ENCODE measurements around the gene MGAM2. TPM values are rescaled to one million over a fixed set of nuclear protein-coding genes. Genes with fewer than 3 reads are reported as not detected.

Gene MGAM2
- total and polyA plus RNA-seq, 2 of the 4 experiments (the other 2 are of a cell fraction): not detected

DNA sequence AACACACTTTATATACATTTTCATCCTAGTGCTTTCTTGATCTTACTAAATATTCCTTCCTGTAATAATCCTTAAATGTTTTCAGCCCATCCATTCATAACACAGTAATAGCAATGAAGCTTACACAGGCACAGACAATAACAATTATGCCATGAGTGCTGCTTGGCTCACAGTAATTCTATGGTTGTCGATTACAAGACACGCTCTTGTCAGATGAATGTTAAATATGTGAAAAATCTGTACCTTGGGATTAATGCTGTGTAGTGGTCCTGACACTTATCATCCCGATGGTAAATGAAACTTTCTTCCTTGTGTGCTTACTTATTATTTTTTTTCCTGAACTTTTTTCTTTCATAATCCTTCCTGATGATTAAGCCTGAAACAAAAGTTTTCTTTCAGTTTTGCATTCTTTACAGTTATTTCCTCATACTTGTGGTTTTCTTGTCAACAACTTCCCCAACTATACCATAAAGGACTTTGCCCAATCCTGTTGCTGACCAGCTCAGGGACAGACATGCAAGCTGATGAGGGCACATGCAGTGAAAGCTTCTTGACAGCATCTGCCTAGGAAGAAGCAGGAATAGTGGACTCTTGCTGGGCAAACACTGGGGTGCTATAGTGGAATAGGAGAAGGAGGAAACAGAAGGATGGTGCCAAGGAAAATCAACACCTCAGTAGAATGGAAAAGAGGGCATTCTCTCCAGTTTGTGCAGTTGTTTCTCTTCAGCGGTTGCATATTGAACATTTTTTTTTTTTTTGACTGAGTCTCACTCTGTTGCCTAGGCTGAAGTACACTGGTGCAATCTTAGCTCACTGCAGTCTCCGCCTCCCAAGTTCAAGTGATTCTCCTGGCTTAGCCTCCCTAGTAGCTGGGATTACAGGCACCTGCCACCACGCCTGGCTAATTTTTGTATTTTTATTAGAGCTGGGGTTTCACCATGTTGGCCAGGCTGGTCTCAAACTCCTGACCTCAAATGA lies 6.7 kb upstream of the MGAM2 start:
- no peak overlapping the region for H3K23ac ChIP-seq (ENCODE audit: low read depth, low read length)
- no peak overlapping the region for H3K56ac ChIP-seq (ENCODE audit: extremely low read depth, insufficient read depth, low read length)
- no peak overlapping the region for H3K27ac ChIP-seq (ENCODE audit: insufficient read depth, low read length)
- no peak overlapping the region for H3K9ac ChIP-seq (ENCODE audit: low read depth, low read length)
- no peak overlapping the region for H3K18ac ChIP-seq (ENCODE audit: low read depth, low read length)
- no peak overlapping the region for H2BK15ac ChIP-seq (ENCODE audit: low read depth, low read length)
- DNase-seq (no peak), ATAC-seq (ENCODE audit: low read depth) (no peak)
- intact Hi-C loops (cut with micrococcal nuclease): no loop called here
- H3K36me3 ChIP-seq (ENCODE audit: control insufficient read depth, insufficient read depth, low read length): no peaks in the 10 kb centered on the region
- no peak overlapping the region for H2BK120ac ChIP-seq (ENCODE audit: low read depth, low read length)
- peaks cover 9% of the 10 kb centered on the region for H3K9me3 ChIP-seq (ENCODE audit: control insufficient read depth, insufficient read depth, low read length)
- 67% methylated on average over 1 of the region's 6 CpGs; no CpG with 5 or more reads in 1 of the 2 experiments for WGBS, 2 experiments (ENCODE audit: extremely low coverage in 2 of 2, insufficient read length in 1 of 2)
- in situ Hi-C loops (cut with MboI; ENCODE audit: low sequenced_read_pairs): no loop called here
- BruUV-seq (replicated peaks): no TSS peak
- no peak overlapping the region for H2AK5ac ChIP-seq (ENCODE audit: low read depth, low read length)
- no peak overlapping the region for H2AK9ac ChIP-seq (replicated peaks; ENCODE audit: low read depth, low read length, poor library complexity)
- H4K20me1 ChIP-seq (ENCODE audit: insufficient read depth, low read length): no peaks in the 10 kb centered on the region
- no peak overlapping the region for H4K5ac ChIP-seq (ENCODE audit: low read depth, low read length)
- CTCF ChIA-PET: no interaction called here
- no peak overlapping the region for H3K4ac ChIP-seq (ENCODE audit: low read depth, low read length)
- H3K27me3 ChIP-seq (ENCODE audit: control insufficient read depth, insufficient read depth, low read length): no peaks in the 10 kb centered on the region
- no peak overlapping the region for H4K8ac ChIP-seq (ENCODE audit: low read depth in 2 of 2, low read length in 2 of 2)
- H2AFZ ChIP-seq (replicated peaks; ENCODE audit: low read length, poor library complexity): no peak overlapping the region
- H4K91ac ChIP-seq (ENCODE audit: insufficient read depth, low read depth, low read length): no peak overlapping the region
- POLR2A ChIA-PET (ENCODE audit: unreplicated experiment): no interaction called here
- H3K4me3 ChIP-seq (ENCODE audit: insufficient read depth, low read depth, low read length): no peak overlapping the region
- H3K9me1 ChIP-seq (ENCODE audit: insufficient read depth, low read length): no peaks in the 10 kb centered on the region
- H2BK5ac ChIP-seq (ENCODE audit: low read depth, low read length, poor library complexity, severe bottlenecking): no peak overlapping the region
- H3K79me1 ChIP-seq (ENCODE audit: low read depth in 1 of 2, low read length in 2 of 2): no peaks in the 10 kb centered on the region
- H2BK20ac ChIP-seq (ENCODE audit: low read depth, low read length): no peak overlapping the region
- H3K4me1 ChIP-seq (ENCODE audit: control insufficient read depth, insufficient read depth, low read length): no peaks in the 10 kb centered on the region
- no peak overlapping the region for H3K4me2 ChIP-seq (ENCODE audit: low read depth, low read length)
- no peak overlapping the region for H3K14ac ChIP-seq (replicated peaks; ENCODE audit: low read depth, low read length)
- dilution Hi-C loops (cut with HindIII; ENCODE audit: low sequenced_read_pairs, unreplicated experiment): no loop called here
- no peak for TF ChIP-seq MAFK (IDR thresholded peaks at IDR 0.05; ENCODE audit: low read depth, low read length)
- no peak for TF ChIP-seq NFE2L2 (IDR thresholded peaks at IDR 0.05; ENCODE audit: low read depth, low read length)
- TF ChIP-seq SMC3 (IDR thresholded peaks at IDR 0.05; ENCODE audit: low read depth, low read length): no peak
- no peak for TF ChIP-seq MAZ (IDR thresholded peaks at IDR 0.05; ENCODE audit: borderline replicate concordance, low read depth, low read length)
- TF ChIP-seq, protein P1, sequence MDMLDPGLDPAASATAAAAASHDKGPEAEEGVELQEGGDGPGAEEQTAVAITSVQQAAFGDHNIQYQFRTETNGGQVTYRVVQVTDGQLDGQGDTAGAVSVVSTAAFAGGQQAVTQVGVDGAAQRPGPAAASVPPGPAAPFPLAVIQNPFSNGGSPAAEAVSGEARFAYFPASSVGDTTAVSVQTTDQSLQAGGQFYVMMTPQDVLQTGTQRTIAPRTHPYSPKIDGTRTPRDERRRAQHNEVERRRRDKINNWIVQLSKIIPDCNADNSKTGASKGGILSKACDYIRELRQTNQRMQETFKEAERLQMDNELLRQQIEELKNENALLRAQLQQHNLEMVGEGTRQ (IDR thresholded peaks at IDR 0.05; ENCODE audit: low read depth, low read length): no peak
- TF ChIP-seq CHD1 (IDR thresholded peaks at IDR 0.05; ENCODE audit: low read depth, low read length): no peak
- no peak for TF ChIP-seq RFX5 (IDR thresholded peaks at IDR 0.05; ENCODE audit: low read depth, low read length)
- no peak for TF ChIP-seq CTCF (conservative IDR thresholded peaks at IDR 0.05; ENCODE audit: low read depth, low read length)
- TF ChIP-seq BHLHE40 (IDR thresholded peaks at IDR 0.05; ENCODE audit: low read depth, low read length): no peak
- no peak for TF ChIP-seq FOS (IDR thresholded peaks at IDR 0.05; ENCODE audit: low read depth, low read length)
- TF ChIP-seq POLR2A (IDR thresholded peaks at IDR 0.05; ENCODE audit: low read depth, low read length): no peak
- no peak for TF ChIP-seq RCOR1 (IDR thresholded peaks at IDR 0.05; ENCODE audit: insufficient replicate concordance, low read length)
- no peak for TF ChIP-seq RAD21 (IDR thresholded peaks at IDR 0.05; ENCODE audit: low read length)
- no peak for TF ChIP-seq MXI1 (IDR thresholded peaks at IDR 0.05; ENCODE audit: borderline replicate concordance, low read depth, low read length)
- no peak for TF ChIP-seq CEBPB (IDR thresholded peaks at IDR 0.05; ENCODE audit: low read depth, low read length)

Data from IMR-90 (cell line).